ENCODE results near the gene KANTR. TPM values are rescaled to one million over a fixed set of nuclear protein-coding genes. Genes with fewer than 3 reads are reported as not detected.

The KANTR gene
- total and polyA plus RNA-seq, 9 of the 15 experiments (the other 6 are each of a cell fraction or from before 2014, with no cell fraction given) = 1.0 to 5.7 (median 3.4) TPM

- no peak for TF ChIP-seq ZNF785 (CRISPR knock-in tag; IDR thresholded peaks at IDR 0.05)
- no peak for TF ChIP-seq ETV5 (CRISPR knock-in tag; IDR thresholded peaks at IDR 0.05; ENCODE audit: low read depth)
- TF ChIP-seq ZNF436 (CRISPR knock-in tag; IDR thresholded peaks at IDR 0.05) = no peak
- no peak for TF ChIP-seq SREBF1 (IDR thresholded peaks at IDR 0.05; ENCODE audit: borderline replicate concordance, low read depth, low read length)
- peak; percentile 42 for TF ChIP-seq FOXM1 (IDR thresholded peaks at IDR 0.05; ENCODE audit: low read depth)
- TF ChIP-seq FOXM1 (CRISPR knock-in tag; IDR thresholded peaks at IDR 0.05; ENCODE audit: low read depth) = no peak
- TF ChIP-seq, protein P1, sequence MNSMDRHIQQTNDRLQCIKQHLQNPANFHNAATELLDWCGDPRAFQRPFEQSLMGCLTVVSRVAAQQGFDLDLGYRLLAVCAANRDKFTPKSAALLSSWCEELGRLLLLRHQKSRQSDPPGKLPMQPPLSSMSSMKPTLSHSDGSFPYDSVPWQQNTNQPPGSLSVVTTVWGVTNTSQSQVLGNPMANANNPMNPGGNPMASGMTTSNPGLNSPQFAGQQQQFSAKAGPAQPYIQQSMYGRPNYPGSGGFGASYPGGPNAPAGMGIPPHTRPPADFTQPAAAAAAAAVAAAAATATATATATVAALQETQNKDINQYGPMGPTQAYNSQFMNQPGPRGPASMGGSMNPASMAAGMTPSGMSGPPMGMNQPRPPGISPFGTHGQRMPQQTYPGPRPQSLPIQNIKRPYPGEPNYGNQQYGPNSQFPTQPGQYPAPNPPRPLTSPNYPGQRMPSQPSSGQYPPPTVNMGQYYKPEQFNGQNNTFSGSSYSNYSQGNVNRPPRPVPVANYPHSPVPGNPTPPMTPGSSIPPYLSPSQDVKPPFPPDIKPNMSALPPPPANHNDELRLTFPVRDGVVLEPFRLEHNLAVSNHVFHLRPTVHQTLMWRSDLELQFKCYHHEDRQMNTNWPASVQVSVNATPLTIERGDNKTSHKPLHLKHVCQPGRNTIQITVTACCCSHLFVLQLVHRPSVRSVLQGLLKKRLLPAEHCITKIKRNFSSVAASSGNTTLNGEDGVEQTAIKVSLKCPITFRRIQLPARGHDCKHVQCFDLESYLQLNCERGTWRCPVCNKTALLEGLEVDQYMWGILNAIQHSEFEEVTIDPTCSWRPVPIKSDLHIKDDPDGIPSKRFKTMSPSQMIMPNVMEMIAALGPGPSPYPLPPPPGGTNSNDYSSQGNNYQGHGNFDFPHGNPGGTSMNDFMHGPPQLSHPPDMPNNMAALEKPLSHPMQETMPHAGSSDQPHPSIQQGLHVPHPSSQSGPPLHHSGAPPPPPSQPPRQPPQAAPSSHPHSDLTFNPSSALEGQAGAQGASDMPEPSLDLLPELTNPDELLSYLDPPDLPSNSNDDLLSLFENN (IDR thresholded peaks at IDR 0.05; ENCODE audit: low read depth in 2 of 2, low read length in 2 of 2) = no peak
- no peak for TF ChIP-seq BRF2 (IDR thresholded peaks at IDR 0.05; ENCODE audit: borderline replicate concordance, insufficient read depth, insufficient read length)
- TF ChIP-seq MXD1 (CRISPR knock-in tag; IDR thresholded peaks at IDR 0.05; ENCODE audit: borderline replicate concordance, poor library complexity, severe bottlenecking) = no peak
- no peak for TF ChIP-seq HDAC8 (tag; IDR thresholded peaks at IDR 0.05)
- no peak for TF ChIP-seq EGR1 (conservative IDR thresholded peaks at IDR 0.05)
- TF ChIP-seq ZNF197 (CRISPR knock-in tag; IDR thresholded peaks at IDR 0.05; ENCODE audit: low read depth) = no peak
- no peak for TF ChIP-seq ZBED1 (IDR thresholded peaks at IDR 0.05)
- no peak for TF ChIP-seq ATF2 (CRISPR knock-in tag; IDR thresholded peaks at IDR 0.05)
- no peak for TF ChIP-seq YY1 (IDR thresholded peaks at IDR 0.05; ENCODE audit: borderline replicate concordance in 1 of 3, control insufficient read depth in 1 of 3, extremely low read depth in 1 of 3, insufficient read depth in 3 of 3, insufficient read length in 1 of 3, insufficient replicate concordance in 2 of 3, low read depth in 1 of 3, low read length in 2 of 3)
- TF ChIP-seq, protein P2, sequence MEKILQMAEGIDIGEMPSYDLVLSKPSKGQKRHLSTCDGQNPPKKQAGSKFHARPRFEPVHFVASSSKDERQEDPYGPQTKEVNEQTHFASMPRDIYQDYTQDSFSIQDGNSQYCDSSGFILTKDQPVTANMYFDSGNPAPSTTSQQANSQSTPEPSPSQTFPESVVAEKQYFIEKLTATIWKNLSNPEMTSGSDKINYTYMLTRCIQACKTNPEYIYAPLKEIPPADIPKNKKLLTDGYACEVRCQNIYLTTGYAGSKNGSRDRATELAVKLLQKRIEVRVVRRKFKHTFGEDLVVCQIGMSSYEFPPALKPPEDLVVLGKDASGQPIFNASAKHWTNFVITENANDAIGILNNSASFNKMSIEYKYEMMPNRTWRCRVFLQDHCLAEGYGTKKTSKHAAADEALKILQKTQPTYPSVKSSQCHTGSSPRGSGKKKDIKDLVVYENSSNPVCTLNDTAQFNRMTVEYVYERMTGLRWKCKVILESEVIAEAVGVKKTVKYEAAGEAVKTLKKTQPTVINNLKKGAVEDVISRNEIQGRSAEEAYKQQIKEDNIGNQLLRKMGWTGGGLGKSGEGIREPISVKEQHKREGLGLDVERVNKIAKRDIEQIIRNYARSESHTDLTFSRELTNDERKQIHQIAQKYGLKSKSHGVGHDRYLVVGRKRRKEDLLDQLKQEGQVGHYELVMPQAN (IDR thresholded peaks at IDR 0.05; ENCODE audit: borderline replicate concordance) = peak; percentile 25; the same call in 1 of the 2 replicates
- no peak for TF ChIP-seq TEAD4 (IDR thresholded peaks at IDR 0.05; ENCODE audit: low read length)
- no peak for TF ChIP-seq TEAD4 (CRISPR knock-in tag; IDR thresholded peaks at IDR 0.05; ENCODE audit: borderline replicate concordance)
Measured at GRCh38 chrX:53093748-53094581, at the start of gene KANTR (continued).

Data from K562 (cell line).